Esophagus squamous epithelium (tissue), 5 donors: ENCODE measurements around the gene EEF1AKMT4. TPM values are rescaled to one million over a fixed set of nuclear protein-coding genes. Genes with fewer than 3 reads are reported as not detected.
"Not testable (repeated sequence)": the region's sequence is repeated elsewhere in the genome, so short reads cannot be mapped to it uniquely, and the experiment has no call there.

Experiments
- DNase-seq: peaks from one replicate; lab custom pipeline; 2025; lab: John Stamatoyannopoulos, UW
- H3K27ac ChIP-seq, 4 donors: fragments of 200-600 bp; sonication (generic); one replicate each; pipeline ENCODE4 v1.5.1; 2016 to 2019; ENCODE audit warnings: mild to moderate bottlenecking in 1 of 4
- H3K27me3 ChIP-seq, 4 donors: fragments of 200-600 bp; sonication (generic); 1 replicate in 3 of 4; 2 replicates in 1 of 4; pipeline versions ENCODE4 v1.5.1 to v1.6.0; 2017 to 2021; ENCODE audit warnings: antibody characterized with exemption in 1 of 4
- H3K36me3 ChIP-seq, 3 donors: fragments of 200-600 bp; sonication (generic); one replicate each; pipeline ENCODE4 v1.5.1; 2016 to 2019
- H3K4me1 ChIP-seq, 3 donors: fragments of 200-600 bp; sonication (generic); one replicate each; pipeline ENCODE4 v1.5.1; 2017 to 2019
- H3K4me3 ChIP-seq, 4 donors: fragments of 200-600 bp; sonication (generic); 1 replicate in 3 of 4; 2 replicates in 1 of 4; pipeline ENCODE4 v1.5.1; 2016 to 2019; ENCODE audit warnings: mild to moderate bottlenecking in 2 of 4, moderate library complexity in 1 of 4
- H3K9me3 ChIP-seq, 3 donors: fragments of 200-600 bp; sonication (generic); one replicate each; pipeline ENCODE4 v1.5.1; 2016 to 2019
- POLR2A ChIP-seq, 4 donors: fragments of 450-650 bp; IDR thresholded peaks; one replicate each; pipeline ENCODE4 v1.6.1; 2017; ENCODE audit warnings: antibody characterized with exemption in 4 of 4, mild to moderate bottlenecking in 4 of 4, moderate library complexity in 3 of 4
- WGBS, 2 donors: methylation state at CpG; one replicate each; pipeline ENCODE4 v1.1.5; 2018; 5-methylcytosine and 5-hydroxymethylcytosine counted together
- intact Hi-C: fragments of 100-400 bp; cut with DNase I; formaldehyde crosslinking; loops from one replicate; pipeline ENCODE4 v1.15.0; 2022
- total RNA-seq, 4 donors: library from RNA; depleted of rRNA; stranded (reverse); fragments of >200 nt; gene quantifications; one replicate each; pipeline ENCODE4 v1.1.0, GENCODE V29; 2016
- TF ChIP-seq, protein P1 (sequence below), 6 experiments: fragments of 450-650 bp in 4 of 6; fragments of 200-600 bp in 2 of 6; sonication (generic) in 2 of 6; IDR thresholded peaks; one replicate each; pipeline ENCODE4 v1.5.1; 2016 to 2019; ENCODE audit warnings: antibody characterized with exemption in 6 of 6, mild to moderate bottlenecking in 4 of 6, moderate library complexity in 4 of 6
- donor health status: DM: yes; HTN: yes; CAD: no.

Gene EEF1AKMT4
- total RNA-seq, 4 donors from 2014 or later: 8.1 to 13.4 (median 10.3) TPM

DNA sequence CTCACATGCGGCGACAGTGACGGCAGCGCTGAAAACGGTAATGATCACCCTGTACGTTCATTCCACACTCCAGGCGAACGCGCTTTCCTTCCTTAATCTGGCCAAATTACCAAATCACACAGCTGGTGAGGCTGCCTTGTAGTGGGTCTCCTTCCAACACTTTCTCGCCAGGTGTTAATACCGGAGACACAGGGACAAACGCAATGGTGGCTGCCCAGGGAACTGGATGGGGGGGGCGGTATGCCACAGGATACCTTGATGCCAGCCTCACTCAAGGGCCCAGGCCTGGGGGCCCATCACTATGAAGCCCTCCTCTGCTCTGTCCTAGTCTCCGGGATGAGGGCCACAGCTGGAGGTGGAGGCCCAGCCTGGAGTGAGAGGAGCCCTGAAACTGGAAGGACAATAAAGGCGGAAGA is 13.3 kb downstream of the EEF1AKMT4 start:
- Histone ChIP-seq H3K4me1 (peaks cover 23 to 37% (median 31%) of the 10 kb centered on the region in 3 donors), H3K27ac (no peak overlapping the region), H3K27me3 (peaks cover 17 to 94% (median 21%) of the 10 kb centered on the region in 4 donors), H3K4me3 (peak overlapping the region in 1 of 4 donors; percentile 70), H3K9me3 (no peaks in the 10 kb centered on the region), H3K36me3 (peaks cover 0 to 15% (median 4%) of the 10 kb centered on the region in 3 donors)
- DNase-seq: no peak
- TF ChIP-seq, protein P1, sequence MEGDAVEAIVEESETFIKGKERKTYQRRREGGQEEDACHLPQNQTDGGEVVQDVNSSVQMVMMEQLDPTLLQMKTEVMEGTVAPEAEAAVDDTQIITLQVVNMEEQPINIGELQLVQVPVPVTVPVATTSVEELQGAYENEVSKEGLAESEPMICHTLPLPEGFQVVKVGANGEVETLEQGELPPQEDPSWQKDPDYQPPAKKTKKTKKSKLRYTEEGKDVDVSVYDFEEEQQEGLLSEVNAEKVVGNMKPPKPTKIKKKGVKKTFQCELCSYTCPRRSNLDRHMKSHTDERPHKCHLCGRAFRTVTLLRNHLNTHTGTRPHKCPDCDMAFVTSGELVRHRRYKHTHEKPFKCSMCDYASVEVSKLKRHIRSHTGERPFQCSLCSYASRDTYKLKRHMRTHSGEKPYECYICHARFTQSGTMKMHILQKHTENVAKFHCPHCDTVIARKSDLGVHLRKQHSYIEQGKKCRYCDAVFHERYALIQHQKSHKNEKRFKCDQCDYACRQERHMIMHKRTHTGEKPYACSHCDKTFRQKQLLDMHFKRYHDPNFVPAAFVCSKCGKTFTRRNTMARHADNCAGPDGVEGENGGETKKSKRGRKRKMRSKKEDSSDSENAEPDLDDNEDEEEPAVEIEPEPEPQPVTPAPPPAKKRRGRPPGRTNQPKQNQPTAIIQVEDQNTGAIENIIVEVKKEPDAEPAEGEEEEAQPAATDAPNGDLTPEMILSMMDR (IDR thresholded peaks at IDR 0.05): no peak
- TF ChIP-seq POLR2A (IDR thresholded peaks at IDR 0.05): no peak
- 19 to 86% methylated on average over 1 to 7 of the region's 15 CpGs for WGBS, 2 donors
- intact Hi-C loops: no loop called here

DNA sequence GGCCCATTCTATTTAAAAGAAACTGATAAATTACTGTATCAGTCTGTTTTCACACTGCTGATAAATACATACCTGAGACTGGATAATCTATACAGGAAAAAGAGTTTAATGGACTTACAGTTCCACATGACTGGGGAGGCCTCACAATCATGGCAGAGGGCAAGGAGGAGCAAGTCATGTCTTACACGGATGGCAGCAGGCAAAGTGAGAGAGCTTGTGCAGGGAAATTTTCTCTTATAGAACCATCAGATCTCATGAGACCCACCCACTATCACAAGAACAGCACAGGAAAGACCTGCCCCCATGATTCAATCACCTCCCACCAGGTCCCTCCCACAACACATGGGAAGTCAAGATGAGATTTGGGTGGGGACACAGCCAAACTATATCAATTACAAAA is 17.8 kb downstream of the EEF1AKMT4 start:
- H3K4me3 ChIP-seq, H3K9me3 ChIP-seq, DNase-seq, H3K4me1 ChIP-seq, intact Hi-C loops, H3K36me3 ChIP-seq, H3K27ac ChIP-seq: not testable (repeated sequence)
- H3K27me3 ChIP-seq: peaks cover 6 to 84% (median 8%) of the 10 kb centered on the region in 4 donors
- 70 to 93% methylated on average over 1 of the region's 1 CpG for WGBS, 2 donors

DNA sequence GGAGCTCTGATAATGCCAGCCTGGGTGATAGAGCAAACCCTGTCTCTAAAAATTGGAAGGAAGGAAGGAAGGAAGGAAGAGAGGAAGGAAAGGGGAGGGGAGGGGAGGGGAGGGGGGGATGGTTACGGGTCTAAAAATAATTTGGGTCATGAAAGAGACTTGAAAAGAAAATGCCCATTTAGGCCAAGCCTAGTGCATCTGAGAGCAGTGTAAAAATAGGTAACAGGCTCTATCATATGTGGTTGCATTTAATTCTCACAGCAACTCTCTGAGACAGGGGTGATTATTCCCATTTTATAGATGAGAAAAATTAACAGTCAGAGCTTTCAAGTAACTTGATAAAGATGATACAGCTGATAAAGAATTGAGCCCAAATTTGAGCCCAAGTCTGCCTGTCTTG is 22.8 kb downstream of the EEF1AKMT4 start:
- Histone ChIP-seq H3K27me3 (peaks cover 0 to 78% (median 8%) of the 10 kb centered on the region in 4 donors), H3K27ac (no peak overlapping the region), H3K9me3 (no peaks in the 10 kb centered on the region), H3K4me1 (peaks cover 0 to 10% (median 0%) of the 10 kb centered on the region in 3 donors), H3K4me3 (no peak overlapping the region), H3K36me3 (no peaks in the 10 kb centered on the region)
- DNase-seq: no peak
- WGBS, 2 donors: 47% methylated on average over 1 of the region's 1 CpG
- TF ChIP-seq, protein P1 (IDR thresholded peaks at IDR 0.05): no peak
- TF ChIP-seq POLR2A (IDR thresholded peaks at IDR 0.05): no peak
- intact Hi-C loops: no loop called here

DNA sequence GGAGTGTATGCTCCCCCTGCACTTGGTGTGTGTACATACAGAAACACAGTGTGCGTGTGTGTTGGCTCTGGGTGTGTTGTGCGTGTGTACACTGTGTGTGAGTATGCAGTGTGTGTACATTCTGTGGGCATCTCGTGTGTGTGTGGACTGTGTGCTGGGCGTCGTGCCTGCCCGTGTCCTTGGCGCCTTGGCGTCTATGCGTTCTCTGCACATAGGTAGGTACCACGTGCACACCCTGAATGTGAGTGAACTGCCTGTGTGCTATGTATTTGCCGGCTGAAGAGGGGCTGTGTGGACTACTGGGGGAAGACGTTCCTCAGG is 25.9 kb downstream of the EEF1AKMT4 start:
- Histone ChIP-seq H3K9me3 (no peaks in the 10 kb centered on the region), H3K27ac (no peak overlapping the region), H3K36me3 (no peaks in the 10 kb centered on the region), H3K4me1 (peaks cover 0 to 10% (median 0%) of the 10 kb centered on the region in 3 donors), H3K27me3 (peaks cover 0 to 67% (median 8%) of the 10 kb centered on the region in 4 donors), H3K4me3 (no peak overlapping the region)
- TF ChIP-seq, protein P1 (IDR thresholded peaks at IDR 0.05): no peak
- no peak for TF ChIP-seq POLR2A (IDR thresholded peaks at IDR 0.05)
- no peak for DNase-seq
- intact Hi-C loops: no loop called here
- WGBS, 2 donors: 51 to 75% methylated on average over 5 to 12 of the region's 12 CpGs

DNA sequence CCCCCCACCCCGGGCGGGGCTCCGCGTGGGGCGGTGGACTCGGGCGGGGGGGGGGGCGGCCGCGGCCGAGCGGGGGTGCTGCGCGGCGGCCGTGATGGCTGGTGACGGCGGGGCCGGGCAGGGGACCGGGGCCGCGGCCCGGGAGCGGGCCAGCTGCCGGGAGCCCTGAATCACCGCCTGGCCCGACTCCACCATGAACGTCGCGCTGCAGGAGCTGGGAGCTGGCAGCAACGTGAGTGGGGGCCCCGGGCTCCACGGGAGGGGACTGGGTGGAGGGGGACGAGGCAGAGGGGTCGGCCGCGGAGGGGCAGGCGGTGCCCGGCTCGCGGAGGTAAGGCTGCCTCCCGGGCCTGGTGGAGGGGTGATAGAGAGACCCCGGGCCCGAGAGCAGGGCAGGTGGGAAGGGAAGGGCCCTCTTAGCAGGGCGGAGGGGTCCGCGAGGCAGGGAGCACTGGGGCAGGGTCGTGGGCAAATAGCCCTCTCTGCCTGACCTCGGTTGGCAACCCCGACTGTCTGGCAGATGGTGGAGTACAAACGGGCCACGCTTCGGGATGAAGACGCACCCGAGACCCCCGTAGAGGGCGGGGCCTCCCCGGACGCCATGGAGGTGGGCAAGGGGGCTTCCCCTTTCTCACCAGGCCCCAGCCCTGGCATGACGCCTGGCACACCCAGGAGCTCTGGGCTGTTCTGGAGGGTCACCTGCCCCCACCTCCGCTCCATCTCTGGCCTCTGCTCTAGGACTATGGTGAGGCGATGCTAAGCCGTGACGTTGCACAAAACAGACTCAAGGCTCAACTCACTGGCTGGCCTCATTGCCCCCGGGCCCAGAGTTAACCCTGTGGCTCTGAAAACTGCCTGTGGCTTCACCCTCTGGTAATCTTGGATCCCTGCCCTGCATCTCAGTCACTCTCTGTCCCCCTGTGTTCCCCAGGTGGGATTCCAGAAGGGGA is 26.8 kb downstream of the EEF1AKMT4 start, which contains the start of gene ECE2:
Gene ECE2, plus strand, starts transcription at position 62 of the 950 bp plus-strand sequence. Its CDS starts 132 bp downstream, at position 194.
- Histone ChIP-seq H3K4me1 (peaks cover 0 to 10% (median 0%) of the 10 kb centered on the region in 3 donors), H3K36me3 (no peaks in the 10 kb centered on the region), H3K27me3 (peaks cover 0 to 58% (median 8%) of the 10 kb centered on the region in 4 donors), H3K27ac (no peak within 1 kb of the TSS), H3K4me3 (peak within 1 kb of the TSS in 2 of 4 donors; percentile 27 to 48), H3K9me3 (no peaks in the 10 kb centered on the region)
- intact Hi-C loops: no loop called here
- no peak for DNase-seq
- 12 to 25% methylated on average over 13 to 16 of the region's 65 CpGs for WGBS, 2 donors
- TF ChIP-seq, protein P1 (IDR thresholded peaks at IDR 0.05): no peak
- TF ChIP-seq POLR2A (IDR thresholded peaks at IDR 0.05): no peak
